Parathyroid adenoma (tissue), 2 donors: ENCODE data around the gene ERC1.

Source experiments
- H2AFZ ChIP-seq: fragments of 300-600 bp; sonication (generic); one replicate; pipeline ENCODE4 v1.7.0; 2017; ENCODE audit warnings: antibody characterized with exemption, mild to moderate bottlenecking
- H3K27ac ChIP-seq: fragments of 300-600 bp; sonication (generic); one replicate; pipeline ENCODE4 v1.7.0; 2017
- H3K27me3 ChIP-seq: fragments of 300-600 bp; sonication (generic); one replicate; pipeline ENCODE4 v1.7.0; 2017; ENCODE audit warnings: low read length; ENCODE audit not compliant: control insufficient read depth, insufficient read depth
- H3K36me3 ChIP-seq: fragments of 300-600 bp; sonication (generic); one replicate; pipeline ENCODE4 v1.7.0; 2017; ENCODE audit warnings: low read length; ENCODE audit not compliant: control insufficient read depth, insufficient read depth
- H3K4me1 ChIP-seq: fragments of 300-600 bp; sonication (generic); one replicate; pipeline ENCODE4 v1.7.0; 2017; ENCODE audit warnings: control low read depth
- H3K4me2 ChIP-seq: fragments of 300-600 bp; sonication (generic); one replicate; pipeline ENCODE4 v1.7.0; 2017; ENCODE audit warnings: low read length
- H3K4me3 ChIP-seq: fragments of 300-600 bp; sonication (generic); one replicate; pipeline ENCODE4 v1.7.0; 2017; ENCODE audit warnings: low read depth, low read length
- H3K79me2 ChIP-seq: fragments of 300-600 bp; sonication (generic); one replicate; pipeline ENCODE4 v1.7.0; 2017; ENCODE audit warnings: control low read depth
- H3K9ac ChIP-seq: fragments of 300-600 bp; sonication (generic); one replicate; pipeline ENCODE4 v1.7.0; 2017; ENCODE audit warnings: mild to moderate bottlenecking
- H3K9me3 ChIP-seq: fragments of 300-600 bp; sonication (generic); one replicate; pipeline ENCODE4 v1.7.0; 2017; ENCODE audit warnings: low read length; ENCODE audit not compliant: control insufficient read depth
- CTCF ChIP-seq: fragments of 300-600 bp; sonication (generic); IDR thresholded peaks from one replicate; pipeline ENCODE4 v1.7.0; 2017; ENCODE audit warnings: antibody characterized with exemption, mild to moderate bottlenecking
- donor health status: primary hyperparathyroidism.

The ERC1 gene

DNA sequence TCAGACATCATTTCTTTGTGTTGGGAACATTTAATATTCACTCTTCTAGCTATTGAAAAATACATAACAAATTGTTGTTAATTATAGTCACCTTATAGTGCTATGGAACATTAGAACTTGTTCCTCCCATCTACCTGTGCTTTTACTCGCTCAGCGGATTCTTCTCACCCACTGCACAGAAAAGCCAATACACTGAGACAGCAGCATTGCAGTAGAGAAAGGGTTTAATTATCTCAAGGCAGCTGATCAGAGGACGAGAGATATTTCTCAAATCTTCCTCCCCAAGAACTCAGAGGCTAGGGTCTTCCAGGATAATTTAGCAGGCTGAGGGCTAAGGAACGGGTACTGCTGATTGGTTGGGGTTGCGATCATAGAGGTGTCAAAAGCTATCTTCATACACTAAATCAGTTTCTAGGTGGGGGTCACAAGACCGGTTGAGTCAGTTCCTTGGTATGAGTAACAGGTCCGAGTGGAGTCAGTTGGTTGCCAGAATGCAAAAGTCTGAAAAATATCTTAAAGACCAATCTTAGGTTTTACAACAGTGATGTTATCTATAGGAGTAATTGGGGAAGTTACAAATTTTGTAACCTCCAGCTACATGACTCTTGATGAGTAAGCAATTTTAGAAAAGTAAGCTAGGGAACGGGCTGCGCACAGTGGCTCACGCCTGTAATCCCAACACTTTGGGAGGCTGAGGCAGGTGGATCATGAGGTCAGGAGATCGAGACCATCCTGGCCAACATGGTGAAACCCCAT is 430.2 kb downstream of the ERC1 start:
- no peaks in the 10 kb centered on the region for H3K36me3 ChIP-seq
- H3K27ac ChIP-seq: no peak overlapping the region
- H3K9me3 ChIP-seq: no peaks in the 10 kb centered on the region
- TF ChIP-seq CTCF: no peak
- no peak overlapping the region for H2AFZ ChIP-seq
- no peaks in the 10 kb centered on the region for H3K27me3 ChIP-seq
- H3K79me2 ChIP-seq: no peaks in the 10 kb centered on the region
- no peak overlapping the region for H3K9ac ChIP-seq
- H3K4me1 ChIP-seq: no peaks in the 10 kb centered on the region
- H3K4me3 ChIP-seq: no peak overlapping the region
- no peak overlapping the region for H3K4me2 ChIP-seq

GRCh38 chr12:1422604-1423315 is 431.7 kb downstream of the ERC1 start:
- no peak for TF ChIP-seq CTCF
- Histone ChIP-seq H3K9ac (no peak overlapping the region), H3K4me1 (no peaks in the 10 kb centered on the region), H3K27ac (no peak overlapping the region), H3K36me3 (no peaks in the 10 kb centered on the region), H3K4me3 (no peak overlapping the region), H3K27me3 (no peaks in the 10 kb centered on the region), H3K4me2 (no peak overlapping the region), H3K79me2 (no peaks in the 10 kb centered on the region), H3K9me3 (no peaks in the 10 kb centered on the region), H2AFZ (no peak overlapping the region)

GRCh38 chr12:1424674-1425395 is 433.8 kb downstream of the ERC1 start:
- Histone ChIP-seq H3K4me2 (no peak overlapping the region), H3K27ac (no peak overlapping the region), H3K79me2 (no peaks in the 10 kb centered on the region), H3K9me3 (no peaks in the 10 kb centered on the region), H3K27me3 (no peaks in the 10 kb centered on the region), H3K4me1 (peaks cover 3% of the 10 kb centered on the region), H2AFZ (no peak overlapping the region), H3K36me3 (no peaks in the 10 kb centered on the region), H3K4me3 (no peak overlapping the region), H3K9ac (no peak overlapping the region)
- TF ChIP-seq CTCF: no peak

DNA sequence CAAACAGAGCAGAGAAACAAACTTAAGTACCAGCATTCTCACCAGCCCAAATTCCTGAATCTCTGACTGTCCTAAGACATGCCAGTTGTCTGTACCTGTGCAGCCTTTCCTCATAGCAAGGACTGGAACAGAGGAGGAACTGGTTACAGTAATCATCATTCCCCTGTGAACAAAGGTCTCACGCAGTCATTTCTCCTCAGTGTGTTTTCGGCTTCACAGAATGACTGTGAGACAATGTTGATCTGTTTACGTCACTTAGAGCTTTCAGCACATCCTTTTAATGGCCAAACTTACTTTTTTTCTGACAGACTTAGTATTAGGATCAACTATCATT is 434.3 kb downstream of the ERC1 start:
- no peak overlapping the region for H3K9ac ChIP-seq
- H3K4me1 ChIP-seq: peaks cover 3% of the 10 kb centered on the region
- H3K9me3 ChIP-seq: no peaks in the 10 kb centered on the region
- no peaks in the 10 kb centered on the region for H3K36me3 ChIP-seq
- H2AFZ ChIP-seq: no peak overlapping the region
- no peak overlapping the region for H3K4me3 ChIP-seq
- no peaks in the 10 kb centered on the region for H3K27me3 ChIP-seq
- no peak overlapping the region for H3K27ac ChIP-seq
- no peaks in the 10 kb centered on the region for H3K79me2 ChIP-seq
- no peak overlapping the region for H3K4me2 ChIP-seq
- TF ChIP-seq CTCF: no peak
